ENCODE results near the gene PDZD8. TPM values are rescaled to one million over a fixed set of nuclear protein-coding genes. Genes with fewer than 3 reads are reported as not detected.

PDZD8 gene
- total RNA-seq, 1 donor from 2014 or later, result 31.3 TPM

DNA sequence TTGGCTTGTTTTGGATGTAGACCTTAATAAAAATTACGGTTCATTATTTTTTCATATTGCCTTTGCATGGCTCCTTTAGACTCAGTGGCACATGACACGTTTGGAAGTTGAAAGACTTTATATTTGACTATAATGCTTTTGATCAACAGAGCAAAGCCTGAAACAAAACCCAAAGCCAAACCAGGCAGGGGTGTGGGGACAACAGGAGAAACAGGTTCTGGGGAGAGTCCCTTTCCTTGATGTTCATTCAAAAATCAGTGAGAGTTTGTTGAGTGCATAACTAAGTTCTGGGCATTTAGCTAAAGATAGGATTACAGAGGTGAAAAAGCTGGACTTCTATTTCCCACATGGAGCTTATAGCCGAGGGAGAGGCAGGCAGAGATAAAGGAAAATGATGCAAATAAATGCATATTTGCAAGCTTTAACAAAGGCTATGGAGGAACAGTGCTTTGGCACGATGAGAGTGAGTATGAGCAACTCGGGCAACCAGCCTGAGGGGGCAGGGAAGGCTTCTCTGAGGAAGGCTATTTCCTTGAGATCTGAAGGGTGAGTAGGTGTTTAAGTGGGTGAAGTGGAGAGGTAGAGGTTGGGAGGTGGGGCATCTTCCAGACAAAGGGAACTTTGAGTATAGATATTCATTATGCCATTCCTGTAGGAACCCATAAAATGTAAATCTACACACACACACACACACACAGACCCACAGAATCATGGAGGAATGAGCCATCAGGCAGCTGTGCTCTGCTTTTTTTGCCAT, 34.5 kb upstream of the PDZD8 start:
- DNase-seq (ENCODE audit: low read depth) (no peak), FAIRE-seq (no peak)
- Histone ChIP-seq H3K36me3 (ENCODE audit: insufficient read depth, low read length) (no peaks in the 10 kb centered on the region), H3K27ac (ENCODE audit: low read depth, low read length) (no peak overlapping the region), H3K4me1 (ENCODE audit: insufficient read depth, low read length) (no peaks in the 10 kb centered on the region), H3K9me3 (ENCODE audit: insufficient read depth, low read depth, low read length) (no peaks in the 10 kb centered on the region), H2AFZ (ENCODE audit: low read depth, low read length) (no peak overlapping the region), H3K27me3 (ENCODE audit: insufficient read depth, low read length) (no peaks in the 10 kb centered on the region), H3K79me2 (ENCODE audit: insufficient read depth, low read length) (no peaks in the 10 kb centered on the region), H4K20me1 (ENCODE audit: insufficient read depth, low read length) (no peaks in the 10 kb centered on the region), H3K9ac (ENCODE audit: low read length) (no peak overlapping the region), H3K4me3 (ENCODE audit: insufficient read depth, low read depth, low read length) (no peak overlapping the region), H3K4me2 (ENCODE audit: low read length) (no peak overlapping the region)
- TF ChIP-seq, protein P1, sequence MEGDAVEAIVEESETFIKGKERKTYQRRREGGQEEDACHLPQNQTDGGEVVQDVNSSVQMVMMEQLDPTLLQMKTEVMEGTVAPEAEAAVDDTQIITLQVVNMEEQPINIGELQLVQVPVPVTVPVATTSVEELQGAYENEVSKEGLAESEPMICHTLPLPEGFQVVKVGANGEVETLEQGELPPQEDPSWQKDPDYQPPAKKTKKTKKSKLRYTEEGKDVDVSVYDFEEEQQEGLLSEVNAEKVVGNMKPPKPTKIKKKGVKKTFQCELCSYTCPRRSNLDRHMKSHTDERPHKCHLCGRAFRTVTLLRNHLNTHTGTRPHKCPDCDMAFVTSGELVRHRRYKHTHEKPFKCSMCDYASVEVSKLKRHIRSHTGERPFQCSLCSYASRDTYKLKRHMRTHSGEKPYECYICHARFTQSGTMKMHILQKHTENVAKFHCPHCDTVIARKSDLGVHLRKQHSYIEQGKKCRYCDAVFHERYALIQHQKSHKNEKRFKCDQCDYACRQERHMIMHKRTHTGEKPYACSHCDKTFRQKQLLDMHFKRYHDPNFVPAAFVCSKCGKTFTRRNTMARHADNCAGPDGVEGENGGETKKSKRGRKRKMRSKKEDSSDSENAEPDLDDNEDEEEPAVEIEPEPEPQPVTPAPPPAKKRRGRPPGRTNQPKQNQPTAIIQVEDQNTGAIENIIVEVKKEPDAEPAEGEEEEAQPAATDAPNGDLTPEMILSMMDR (IDR thresholded peaks at IDR 0.05; ENCODE audit: insufficient read depth, low read depth, low read length), result no peak
- no peak for TF ChIP-seq EZH2 (IDR thresholded peaks at IDR 0.05; ENCODE audit: insufficient read depth, low read length)
- H3K27ac Mint-ChIP-seq (ENCODE audit: unreplicated experiment), result no peak overlapping the region
- H3K4me3 Mint-ChIP-seq (ENCODE audit: unreplicated experiment), result no peak overlapping the region
- H3K36me3 Mint-ChIP-seq (ENCODE audit: low read depth, unreplicated experiment), result no peaks in the 10 kb centered on the region
- H3K27me3 Mint-ChIP-seq (ENCODE audit: low read depth, unreplicated experiment), result peaks cover 18% of the 10 kb centered on the region
- H3K9me3 Mint-ChIP-seq (ENCODE audit: unreplicated experiment), result no peaks in the 10 kb centered on the region
- H3K4me1 Mint-ChIP-seq (ENCODE audit: low read depth, unreplicated experiment), result no peaks in the 10 kb centered on the region

DNA sequence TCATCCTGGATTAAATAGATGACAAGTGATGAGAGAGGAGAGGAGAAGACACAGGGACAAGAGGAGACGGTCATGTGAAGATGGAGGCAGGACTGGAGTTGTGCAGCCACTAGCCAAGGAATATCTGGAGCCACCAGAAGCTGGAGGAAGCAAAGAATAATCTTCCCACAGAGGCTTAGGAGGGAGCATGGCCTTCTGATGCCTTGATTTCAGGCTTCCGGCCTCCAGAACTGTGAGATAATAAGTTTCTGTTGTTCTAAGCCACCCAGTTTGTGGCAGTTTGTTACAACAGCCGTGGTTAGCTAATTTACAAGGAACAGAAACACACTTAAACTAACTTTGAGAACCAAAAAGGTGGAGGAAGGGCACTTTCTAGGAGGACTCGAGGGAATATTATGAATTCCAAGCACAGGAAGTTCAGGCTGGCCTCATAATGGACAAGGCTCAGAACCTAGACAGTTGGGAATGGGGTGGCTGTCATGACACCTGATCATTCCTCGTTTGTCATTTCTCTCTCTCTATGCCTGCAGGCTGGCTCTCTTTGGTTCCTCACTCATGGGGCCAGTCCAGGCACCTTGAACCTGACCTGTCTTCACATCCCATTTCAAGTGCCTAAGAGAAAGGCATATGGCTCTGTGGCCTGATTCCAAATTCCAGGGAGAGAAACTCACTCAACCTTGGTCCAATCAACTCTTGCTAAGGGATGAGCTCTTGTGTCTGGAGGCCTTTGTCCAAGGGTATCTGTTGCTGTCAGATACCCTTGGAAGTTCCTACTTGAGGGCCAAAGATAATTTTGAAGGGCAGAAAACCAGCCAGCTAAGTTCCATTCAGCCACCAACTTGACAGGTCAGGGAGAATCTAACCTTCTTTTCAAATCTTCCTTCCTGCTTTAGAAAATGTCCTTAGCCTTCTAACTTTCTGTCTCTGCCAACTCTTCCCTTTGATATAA, 33.5 kb upstream of the PDZD8 start:
- no peaks in the 10 kb centered on the region for H3K4me1 Mint-ChIP-seq (ENCODE audit: low read depth, unreplicated experiment)
- H3K27ac Mint-ChIP-seq (ENCODE audit: unreplicated experiment), result no peak overlapping the region

More for the DNA sequence above, 33.5 kb upstream of the PDZD8 start:
- H4K20me1 ChIP-seq (ENCODE audit: insufficient read depth, low read length), result no peaks in the 10 kb centered on the region
- H3K4me3 Mint-ChIP-seq (ENCODE audit: unreplicated experiment), result no peak overlapping the region
- TF ChIP-seq EZH2 (IDR thresholded peaks at IDR 0.05; ENCODE audit: insufficient read depth, low read length), result no peak
- TF ChIP-seq, protein P1 (IDR thresholded peaks at IDR 0.05; ENCODE audit: insufficient read depth, low read depth, low read length), result no peak
- no peak overlapping the region for H2AFZ ChIP-seq (ENCODE audit: low read depth, low read length)
- no peaks in the 10 kb centered on the region for H3K79me2 ChIP-seq (ENCODE audit: insufficient read depth, low read length)
- FAIRE-seq (no peak), DNase-seq (ENCODE audit: low read depth) (no peak)
- H3K36me3 ChIP-seq (ENCODE audit: insufficient read depth, low read length), result no peaks in the 10 kb centered on the region
- no peak overlapping the region for H3K4me3 ChIP-seq (ENCODE audit: insufficient read depth, low read depth, low read length)
- no peaks in the 10 kb centered on the region for H3K36me3 Mint-ChIP-seq (ENCODE audit: low read depth, unreplicated experiment)
- H3K9me3 Mint-ChIP-seq (ENCODE audit: unreplicated experiment), result no peaks in the 10 kb centered on the region
- H3K27me3 ChIP-seq (ENCODE audit: insufficient read depth, low read length), result no peaks in the 10 kb centered on the region
- H3K9me3 ChIP-seq (ENCODE audit: insufficient read depth, low read depth, low read length), result no peaks in the 10 kb centered on the region
- H3K4me1 ChIP-seq (ENCODE audit: insufficient read depth, low read length), result no peaks in the 10 kb centered on the region
- peaks cover 18% of the 10 kb centered on the region for H3K27me3 Mint-ChIP-seq (ENCODE audit: low read depth, unreplicated experiment)
- H3K9ac ChIP-seq (ENCODE audit: low read length), result no peak overlapping the region
- H3K4me2 ChIP-seq (ENCODE audit: low read length), result no peak overlapping the region
- no peak overlapping the region for H3K27ac ChIP-seq (ENCODE audit: low read depth, low read length)
